ENCODE measurements around the gene CA5A.

GRCh38 chr16:87853411-87854052, 82.8 kb downstream of the CA5A start:
- TF ChIP-seq CTCF (IDR thresholded peaks at IDR 0.05) = no peak
- TF ChIP-seq POLR2AphosphoS5 (IDR thresholded peaks at IDR 0.05) = peak in 2 of 3 donors; percentile 76 to 82
- no peak for TF ChIP-seq POLR2A (IDR thresholded peaks at IDR 0.05)
